ENCODE measurements around the gene C14orf132.

DNA sequence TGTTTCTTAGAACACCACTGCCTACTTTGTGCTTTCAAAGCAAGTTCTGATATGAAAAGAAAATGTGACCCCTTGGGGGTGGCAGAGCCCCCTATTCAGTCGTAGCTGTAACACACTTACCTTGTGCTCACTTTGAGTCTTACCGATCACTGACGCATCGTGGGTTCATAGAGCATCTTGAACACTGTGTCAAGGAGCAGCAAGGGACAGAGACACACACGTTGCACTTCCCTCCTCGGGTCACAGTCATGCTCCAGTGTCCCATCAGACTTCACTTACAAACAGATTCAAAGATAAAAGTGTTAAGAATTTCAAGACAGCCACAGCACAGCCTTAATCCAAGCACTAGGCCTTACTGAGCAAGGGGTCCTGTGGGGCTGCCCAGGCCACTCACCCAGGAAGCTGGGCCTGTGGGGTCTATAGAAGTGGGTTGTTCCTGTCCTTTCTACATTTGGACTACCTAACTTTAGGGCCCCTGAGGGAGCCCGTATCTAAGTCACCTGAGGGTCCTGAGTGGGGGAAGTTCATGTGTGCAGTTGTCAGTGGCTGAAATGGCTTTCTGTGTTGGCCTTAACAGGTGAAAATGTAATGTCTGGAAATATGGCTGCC, 90.1 kb downstream of the C14orf132 start:
- TF ChIP-seq POLR2AphosphoS5 (IDR thresholded peaks at IDR 0.05; ENCODE audit: low read depth, low read length): no peak
- TF ChIP-seq, protein P1, sequence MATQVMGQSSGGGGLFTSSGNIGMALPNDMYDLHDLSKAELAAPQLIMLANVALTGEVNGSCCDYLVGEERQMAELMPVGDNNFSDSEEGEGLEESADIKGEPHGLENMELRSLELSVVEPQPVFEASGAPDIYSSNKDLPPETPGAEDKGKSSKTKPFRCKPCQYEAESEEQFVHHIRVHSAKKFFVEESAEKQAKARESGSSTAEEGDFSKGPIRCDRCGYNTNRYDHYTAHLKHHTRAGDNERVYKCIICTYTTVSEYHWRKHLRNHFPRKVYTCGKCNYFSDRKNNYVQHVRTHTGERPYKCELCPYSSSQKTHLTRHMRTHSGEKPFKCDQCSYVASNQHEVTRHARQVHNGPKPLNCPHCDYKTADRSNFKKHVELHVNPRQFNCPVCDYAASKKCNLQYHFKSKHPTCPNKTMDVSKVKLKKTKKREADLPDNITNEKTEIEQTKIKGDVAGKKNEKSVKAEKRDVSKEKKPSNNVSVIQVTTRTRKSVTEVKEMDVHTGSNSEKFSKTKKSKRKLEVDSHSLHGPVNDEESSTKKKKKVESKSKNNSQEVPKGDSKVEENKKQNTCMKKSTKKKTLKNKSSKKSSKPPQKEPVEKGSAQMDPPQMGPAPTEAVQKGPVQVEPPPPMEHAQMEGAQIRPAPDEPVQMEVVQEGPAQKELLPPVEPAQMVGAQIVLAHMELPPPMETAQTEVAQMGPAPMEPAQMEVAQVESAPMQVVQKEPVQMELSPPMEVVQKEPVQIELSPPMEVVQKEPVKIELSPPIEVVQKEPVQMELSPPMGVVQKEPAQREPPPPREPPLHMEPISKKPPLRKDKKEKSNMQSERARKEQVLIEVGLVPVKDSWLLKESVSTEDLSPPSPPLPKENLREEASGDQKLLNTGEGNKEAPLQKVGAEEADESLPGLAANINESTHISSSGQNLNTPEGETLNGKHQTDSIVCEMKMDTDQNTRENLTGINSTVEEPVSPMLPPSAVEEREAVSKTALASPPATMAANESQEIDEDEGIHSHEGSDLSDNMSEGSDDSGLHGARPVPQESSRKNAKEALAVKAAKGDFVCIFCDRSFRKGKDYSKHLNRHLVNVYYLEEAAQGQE (IDR thresholded peaks at IDR 0.05; ENCODE audit: insufficient read depth in 1 of 2, low read depth in 2 of 2, low read length in 2 of 2): no peak
- TF ChIP-seq SIN3A (IDR thresholded peaks at IDR 0.05; ENCODE audit: borderline replicate concordance, insufficient read depth, low read length): no peak
- no peak for TF ChIP-seq TAF1 (IDR thresholded peaks at IDR 0.05; ENCODE audit: borderline replicate concordance, insufficient read depth, low read length)
- no peak for TF ChIP-seq FOXP2 (optimal IDR thresholded peaks at IDR 0.05; ENCODE audit: borderline replicate concordance, extremely low read depth, extremely low read length, insufficient read depth)
